H9 (cell line): ENCODE measurements around the gene MMP24OS. TPM values are rescaled to one million over a fixed set of nuclear protein-coding genes. Genes with fewer than 3 reads are reported as not detected.

Experiments used
- DNase-seq: peaks from one replicate; pipeline ENCODE4 v3.0.0-alpha.2; 2017
- H2AFZ ChIP-seq: one replicate; pipeline ENCODE4 v1.6.1; 2013; ENCODE audit warnings: mild to moderate bottlenecking, low read length, control low read depth, moderate library complexity
- H2AK5ac ChIP-seq: 2 replicates; pipeline ENCODE4 v1.6.1; 2013; ENCODE audit warnings: low read length, control low read depth, mixed read lengths; ENCODE audit not compliant: insufficient read length
- H2BK120ac ChIP-seq: one replicate; pipeline ENCODE4 v1.6.1; 2013; ENCODE audit warnings: low read depth, mild to moderate bottlenecking, low read length, control low read depth, inconsistent platforms; ENCODE audit not compliant: poor library complexity, severe bottlenecking
- H2BK12ac ChIP-seq: 2 replicates; pipeline ENCODE4 v1.6.1; 2013; ENCODE audit warnings: low read length, control low read depth, mixed read lengths, low read depth; ENCODE audit not compliant: insufficient read length
- H2BK15ac ChIP-seq: 2 replicates; pipeline ENCODE4 v1.6.1; 2013; ENCODE audit warnings: low read depth, low read length, control low read depth
- H2BK20ac ChIP-seq: one replicate; pipeline ENCODE4 v1.6.1; 2013; ENCODE audit warnings: low read depth, mild to moderate bottlenecking, low read length, control low read depth, inconsistent platforms; ENCODE audit not compliant: poor library complexity, severe bottlenecking
- H2BK5ac ChIP-seq: 2 replicates; pipeline ENCODE4 v1.6.1; 2013; ENCODE audit warnings: low read length, control low read depth, mixed read lengths; ENCODE audit not compliant: insufficient read length
- H3K14ac ChIP-seq: 2 replicates; pipeline ENCODE4 v1.6.1; 2013; ENCODE audit warnings: low read length, control low read depth; ENCODE audit not compliant: insufficient read depth
- H3K18ac ChIP-seq: 2 replicates; pipeline ENCODE4 v1.6.1; 2013; ENCODE audit warnings: low read depth, mild to moderate bottlenecking, mixed read lengths, low read length, control low read depth; ENCODE audit not compliant: insufficient read length
- H3K23ac ChIP-seq: 2 replicates; pipeline ENCODE4 v1.6.1; 2013; ENCODE audit warnings: low read length, control low read depth, mixed read lengths, low read depth; ENCODE audit not compliant: insufficient read length
- H3K23me2 ChIP-seq: 2 replicates; pipeline ENCODE4 v1.6.1; 2013; ENCODE audit warnings: low read depth, mild to moderate bottlenecking, mixed read lengths, low read length, control low read depth; ENCODE audit not compliant: insufficient read length, poor library complexity, severe bottlenecking
- H3K27ac ChIP-seq: 2 replicates; pipeline ENCODE4 v1.5.1; 2013; ENCODE audit warnings: low read length, control low read depth, mixed read lengths, low read depth; ENCODE audit not compliant: insufficient read length
- H3K27me3 ChIP-seq: 2 replicates; pipeline ENCODE4 v1.6.1; 2013; ENCODE audit warnings: low read length, control low read depth, inconsistent platforms; ENCODE audit not compliant: insufficient read depth
- H3K4ac ChIP-seq: 2 replicates; pipeline ENCODE4 v1.6.1; 2013; ENCODE audit warnings: low read depth, mild to moderate bottlenecking, control low read depth, inconsistent platforms, low read length, moderate library complexity
- H3K4me1 ChIP-seq: 2 replicates; pipeline ENCODE4 v1.6.1; 2013; ENCODE audit warnings: low read length, control low read depth, inconsistent platforms; ENCODE audit not compliant: insufficient read depth
- H3K4me2 ChIP-seq: 2 replicates; pipeline ENCODE4 v1.6.1; 2013; ENCODE audit warnings: low read length, control low read depth, mixed read lengths; ENCODE audit not compliant: insufficient read length, insufficient read depth
- H3K56ac ChIP-seq: 2 replicates; pipeline ENCODE4 v1.6.1; 2013; ENCODE audit warnings: low read depth, mild to moderate bottlenecking, mixed read lengths, low read length, control low read depth; ENCODE audit not compliant: insufficient read length
- H3K79me1 ChIP-seq: 2 replicates; pipeline ENCODE4 v1.6.1; 2013; ENCODE audit warnings: low read depth, mild to moderate bottlenecking, moderate library complexity, low read length, control low read depth, inconsistent platforms; ENCODE audit not compliant: insufficient read depth, poor library complexity, severe bottlenecking
- H3K79me2 ChIP-seq: 2 replicates; pipeline ENCODE4 v1.6.1; 2013; ENCODE audit warnings: low read length, control low read depth, inconsistent platforms; ENCODE audit not compliant: insufficient read depth
- H3K9ac ChIP-seq: 2 replicates; pipeline ENCODE4 v1.6.1; 2013; ENCODE audit warnings: low read length, control low read depth, mixed read lengths; ENCODE audit not compliant: insufficient read length; ENCODE audit errors: extremely low read depth
- H3K9me3 ChIP-seq: one replicate; pipeline ENCODE4 v1.6.1; 2013; ENCODE audit warnings: low read depth, low read length, inconsistent platforms; ENCODE audit not compliant: control insufficient read depth
- H3T11ph ChIP-seq: one replicate; pipeline ENCODE4 v1.6.1; 2013; ENCODE audit warnings: mild to moderate bottlenecking, low read length, control low read depth, inconsistent platforms
- H4K20me1 ChIP-seq: one replicate; pipeline ENCODE4 v1.6.1; 2013; ENCODE audit not compliant: control insufficient read depth, insufficient read length, insufficient read depth
- H4K5ac ChIP-seq: 2 replicates; pipeline ENCODE4 v1.6.1; 2013; ENCODE audit warnings: low read depth, mild to moderate bottlenecking, mixed read lengths, low read length, control low read depth; ENCODE audit not compliant: insufficient read length
- H4K8ac ChIP-seq: replicated peaks from 2 replicates; pipeline ENCODE4 v1.6.1; 2013; ENCODE audit warnings: low read length, control low read depth, mixed read lengths, low read depth; ENCODE audit not compliant: insufficient read length
- H4K91ac ChIP-seq: 2 replicates; pipeline ENCODE4 v1.6.1; 2013; ENCODE audit warnings: low read depth, mild to moderate bottlenecking, moderate library complexity, mixed read lengths, low read length, control low read depth; ENCODE audit not compliant: insufficient read length
- H3K27ac Mint-ChIP-seq, 3 experiments: 2 replicates in 2 of 3; 3 replicates in 1 of 3; pipeline ENCODE4 v1.8.0; 2020 to 2021; ENCODE audit warnings: mixed read lengths in 3 of 3, mild to moderate bottlenecking in 1 of 3, moderate library complexity in 1 of 3
- H3K27me3 Mint-ChIP-seq: 2 replicates; pipeline ENCODE4 v1.8.0; 2021; ENCODE audit warnings: low read depth, mild to moderate bottlenecking, moderate library complexity, mixed read lengths
- H3K36me3 Mint-ChIP-seq, 3 experiments: 2 replicates in 2 of 3; 3 replicates in 1 of 3; pipeline ENCODE4 v1.8.0; 2020 to 2021; ENCODE audit warnings: low read depth in 3 of 3, mixed read lengths in 3 of 3; ENCODE audit not compliant: insufficient read depth in 1 of 3
- H3K4me1 Mint-ChIP-seq, 2 experiments: 2 replicates each; pipeline ENCODE4 v1.8.0; 2020; ENCODE audit warnings: mixed read lengths in 2 of 2
- H3K4me3 Mint-ChIP-seq, 2 experiments: 2 replicates in 1 of 2; 3 replicates in 1 of 2; pipeline ENCODE4 v1.8.0; 2020 to 2021; ENCODE audit warnings: mild to moderate bottlenecking in 2 of 2, mixed read lengths in 2 of 2, moderate library complexity in 1 of 2
- H3K9me3 Mint-ChIP-seq, 2 experiments: 2 replicates in 1 of 2; 3 replicates in 1 of 2; pipeline ENCODE4 v1.8.0; 2020; ENCODE audit warnings: mild to moderate bottlenecking in 2 of 2, mixed read lengths in 2 of 2, moderate library complexity in 1 of 2
- CTCF ChIP-seq: fragments of 200-600 bp; sonication (generic); conservative IDR thresholded peaks from 3 replicates; pipeline ENCODE4 v1.8.0; 2021; ENCODE audit warnings: antibody characterized with exemption, mild to moderate bottlenecking
- WGBS: extraction: QIAGEN DNeasy Blood & Tissue Kit; methylation state at CpG from one replicate; pipeline ENCODE4 v1.1.7; 2013; ENCODE audit warnings: missing lambda C conversion rate, low lambda C conversion rate, mixed read lengths; ENCODE audit not compliant: insufficient read length; ENCODE audit errors: extremely low coverage; 5-methylcytosine and 5-hydroxymethylcytosine counted together
- total RNA-seq: library from RNA; stranded (reverse); gene quantifications from 2 replicates; pipeline ENCODE4 v1.2.1, GENCODE V29; 2021

The MMP24OS gene
- total RNA-seq, 1 experiment from 2014 or later: 43.8 TPM

- H3K14ac ChIP-seq: no peak overlapping the region
- peaks cover 3% of the 10 kb centered on the region; the same call in 1 of the 2 replicates for H3K4me1 ChIP-seq
- no peak overlapping the region for H3K9ac ChIP-seq
- no peak overlapping the region for H2BK15ac ChIP-seq
- no peak overlapping the region for H3K27ac ChIP-seq
- H2BK120ac ChIP-seq: no peak overlapping the region
- H3K27me3 ChIP-seq: no peaks in the 10 kb centered on the region
- H2AFZ ChIP-seq: no peak overlapping the region
- no peak overlapping the region for H2BK12ac ChIP-seq
- H3K79me1 ChIP-seq: no peaks in the 10 kb centered on the region
- H3K36me3 Mint-ChIP-seq: peaks cover 0 to 4% (median 2%) of the 10 kb centered on the region in 3 experiments; a peak in 4 of 7 replicates
- no peaks in the 10 kb centered on the region for H3K79me2 ChIP-seq
- TF ChIP-seq CTCF: no peak
- no peaks in the 10 kb centered on the region for H4K20me1 ChIP-seq
- no peaks in the 10 kb centered on the region for H3K9me3 ChIP-seq
- 0 out of 2 replicates have a peak, but pooled peaks cover 1% of the 10 kb centered on the region for H3K27me3 Mint-ChIP-seq
- no peak overlapping the region for H2AK5ac ChIP-seq
- no peak overlapping the region for H3T11ph ChIP-seq
- H4K5ac ChIP-seq: no peak overlapping the region
- H4K91ac ChIP-seq: no peak overlapping the region
- no peak overlapping the region for H3K4me2 ChIP-seq
- peak overlapping the region; percentile 21 to 88 (median 75); a peak in 4 of 7 replicates for H3K27ac Mint-ChIP-seq
- no peak overlapping the region for H3K18ac ChIP-seq
- no peak overlapping the region for H4K8ac ChIP-seq
- WGBS: no CpG with 5 or more reads among the region's 6 CpGs
- no peaks in the 10 kb centered on the region for H3K9me3 Mint-ChIP-seq
- H3K56ac ChIP-seq: no peak overlapping the region
- no peak overlapping the region for H3K4ac ChIP-seq
- H3K23ac ChIP-seq: no peak overlapping the region
- H3K23me2 ChIP-seq: peaks cover 4% of the 10 kb centered on the region
- no peak overlapping the region for H2BK20ac ChIP-seq
- DNase-seq: no peak
- peaks cover 14 to 16% of the 10 kb centered on the region in 2 experiments for H3K4me1 Mint-ChIP-seq
- H2BK5ac ChIP-seq: no peak overlapping the region
- peak overlapping the region in 1 of 2 experiments; percentile 34; a peak in 1 of 5 replicates for H3K4me3 Mint-ChIP-seq
These were observed 27.0 kb upstream of the MMP24OS start for GRCh38 chr20:35304956-35305355.
